GM12878 (cell line): ENCODE results near the gene KRT78. TPM values are rescaled to one million over a fixed set of nuclear protein-coding genes. Genes with fewer than 3 reads are reported as not detected.

ENCODE experiments used
- ATAC-seq: fragments of 200-7000 bp; cut with Tn5 transposase; 3 replicates; pipeline ENCODE4 v1.9.1; 2020; ENCODE audit warnings: mild to moderate bottlenecking, moderate library complexity
- BruUV-seq: library from RNA; stranded (reverse); fragments of 400-500 nt; replicated peaks from 2 replicates; lab custom pipeline; 2021; lab: Mats Ljungman, UMichigan
- CTCF ChIA-PET: fragments of 300-600 bp; sonication (Branson Sonifier 250); formaldehyde crosslinking; extraction: SDS; loops from one replicate; lab custom pipeline; 2021; ENCODE audit warnings: inconsistent platforms; lab: Yijun Ruan, JAX
- POLR2A ChIA-PET: fragments of 350-600 bp; formaldehyde crosslinking; extraction: SDS; loops from one replicate; lab custom pipeline; 2021; ENCODE audit warnings: inconsistent platforms; lab: Charles Lee
- RAD21 ChIA-PET: fragments of 300-600 bp; sonication (Branson Sonifier 250); formaldehyde crosslinking; loops from one replicate; lab custom pipeline; 2023; ENCODE audit warnings: antibody characterized with exemption; ENCODE audit not compliant: unreplicated experiment; lab: Charles Lee
- SMC1A ChIA-PET: fragments of 300-600 bp; sonication (Branson Sonifier 250); formaldehyde crosslinking; loops from one replicate; lab custom pipeline; 2023; ENCODE audit not compliant: unreplicated experiment, uncharacterized antibody; lab: Charles Lee
- DNase-seq: peaks from one replicate; pipeline ENCODE4 v3.0.0-alpha.2; 2011; ENCODE audit warnings: low read depth, low spot score
- FAIRE-seq: peaks from 3 replicates; lab custom pipeline; 2011; peaks lifted over from hg19 to GRCh38; lab: Jason Lieb, UNC
- H2AFZ ChIP-seq: 2 replicates; pipeline ENCODE4 v1.6.0; 2011; ENCODE audit warnings: low read depth, low read length, control low read depth; ENCODE audit not compliant: control insufficient read depth
- H3K27ac ChIP-seq: 2 replicates; pipeline ENCODE4 v1.5.1; 2011; ENCODE audit warnings: control low read depth; ENCODE audit not compliant: control insufficient read depth, insufficient read depth
- H3K27me3 ChIP-seq, 2 experiments: replicated peaks in 1 of 2; 2 replicates each; pipeline versions ENCODE4 v1.6.0 to v1.6.1; 2011; ENCODE audit warnings: low read length in 1 of 2; ENCODE audit not compliant: control insufficient read depth in 2 of 2, insufficient read depth in 2 of 2
- H3K36me3 ChIP-seq, 2 experiments: 2 replicates each; pipeline ENCODE4 v1.5.1; 2011; ENCODE audit warnings: low read length in 1 of 2; ENCODE audit not compliant: control insufficient read depth in 2 of 2, insufficient read depth in 2 of 2
- H3K4me1 ChIP-seq: 2 replicates; pipeline ENCODE4 v1.6.1; 2011; ENCODE audit warnings: mild to moderate bottlenecking, low read length, moderate library complexity, mixed read lengths; ENCODE audit not compliant: control insufficient read depth, insufficient read depth
- H3K4me2 ChIP-seq: 2 replicates; pipeline ENCODE4 v1.6.0; 2011; ENCODE audit warnings: control low read depth; ENCODE audit not compliant: control insufficient read depth, insufficient read depth
- H3K4me3 ChIP-seq: fragments of 200-600 bp; sonication (generic); 2 replicates; pipeline ENCODE4 v1.5.1; 2016
- H3K79me2 ChIP-seq: 2 replicates; pipeline ENCODE4 v1.6.0; 2011; ENCODE audit warnings: low read length; ENCODE audit not compliant: control insufficient read depth, insufficient read depth
- H3K9ac ChIP-seq: 2 replicates; pipeline ENCODE4 v1.8.0; 2011; ENCODE audit warnings: low read length, control low read depth, mixed read lengths; ENCODE audit not compliant: control insufficient read depth, insufficient read depth
- H3K9me3 ChIP-seq: replicated peaks from 3 replicates; pipeline ENCODE4 v1.5.1; 2011; ENCODE audit warnings: mild to moderate bottlenecking, low read length; ENCODE audit not compliant: control insufficient read depth, insufficient read depth
- H4K20me1 ChIP-seq: 2 replicates; pipeline ENCODE4 v1.6.0; 2011; ENCODE audit not compliant: control insufficient read depth, insufficient read depth
- BRCA1 ChIP-seq: IDR thresholded peaks from 2 replicates; pipeline ENCODE4 v1.6.1; 2011; ENCODE audit warnings: low read depth, low read length, improper control_type of control experiment
- CEBPB ChIP-seq, 2 experiments: fragments of 150-350 bp in 1 of 2; IDR thresholded peaks; 2 replicates each; pipeline ENCODE4 v1.6.1; 2012 to 2014; ENCODE audit warnings: low read depth in 2 of 2, low read length in 2 of 2, borderline replicate concordance in 1 of 2, inconsistent platforms in 1 of 2
- SIX5 ChIP-seq: IDR thresholded peaks from 2 replicates; pipeline ENCODE4 v1.6.1; 2011; ENCODE audit warnings: mild to moderate bottlenecking, low read depth, low read length, moderate library complexity; ENCODE audit not compliant: severe bottlenecking
- SP1 ChIP-seq: IDR thresholded peaks from one replicate; pipeline ENCODE4 v1.6.1; 2011; ENCODE audit warnings: low read depth, low read length
- WGBS: methylation state at CpG from one replicate; pipeline ENCODE4 v1.1.6; 2016; ENCODE audit warnings: low lambda C conversion rate; ENCODE audit not compliant: insufficient replicate concordance, insufficient coverage; ENCODE audit errors: missing lambda C conversion rate; 5-methylcytosine and 5-hydroxymethylcytosine counted together
- in situ Hi-C: fragments of 300-500 bp; cut with MboI; formaldehyde crosslinking; loops from 9 replicates; pipeline ENCODE4 v1.14.3; 2018; ENCODE audit warnings: mixed read lengths
- intact Hi-C: fragments of 100-400 bp; cut with micrococcal nuclease; formaldehyde crosslinking; loops from one replicate; pipeline ENCODE4 v1.14.2; 2022; ENCODE audit not compliant: unreplicated experiment
- polyA plus RNA-seq, 11 experiments: library from polyadenylated mRNA; depleted of rRNA in 4 of 11; unstranded in 6 of 11; stranded (reverse) in 5 of 11; fragments of >200 nt; fragmentation: Nextera tagmentation in 4 of 11; fragmentation: Illumina TruSeq in 1 of 11; extraction: Ambion mirVana in 4 of 11; extraction: Trizol in 1 of 11; gene quantifications; 1 replicate in 1 of 11; 2 replicates in 10 of 11; pipeline versions ENCODE4 v1.2.1 to v1.2.3, GENCODE V29; 2011 to 2016; ENCODE audit warnings: inconsistent platforms in 2 of 11, missing spikeins in 2 of 11, low read depth in 1 of 11
- total RNA-seq, 4 experiments: library from RNA; depleted of rRNA in 3 of 4; stranded (reverse); fragments of >200 nt in 3 of 4; fragmentation: Illumina TruSeq in 1 of 4; extraction: Trizol in 1 of 4; gene quantifications; 2 replicates each; pipeline versions ENCODE4 v1.2.1 to v1.2.3, GENCODE V29; 2013 to 2021
- TF ChIP-seq, protein P1 (sequence below): fragments of 450-650 bp; IDR thresholded peaks from 2 replicates; pipeline ENCODE4 v1.6.1; 2018; ENCODE audit warnings: mild to moderate bottlenecking, low read depth, moderate library complexity; ENCODE audit not compliant: partially characterized antibody
- TF ChIP-seq, protein P2 (sequence below): IDR thresholded peaks from 2 replicates; pipeline ENCODE4 v1.6.1; 2012; ENCODE audit warnings: low read length, inconsistent platforms

The KRT78 gene
- total and polyA plus RNA-seq, 10 of the 15 experiments (the other 5 are each of a cell fraction or from before 2014, with no cell fraction given) = 0.07 TPM; not detected in 9

DNA sequence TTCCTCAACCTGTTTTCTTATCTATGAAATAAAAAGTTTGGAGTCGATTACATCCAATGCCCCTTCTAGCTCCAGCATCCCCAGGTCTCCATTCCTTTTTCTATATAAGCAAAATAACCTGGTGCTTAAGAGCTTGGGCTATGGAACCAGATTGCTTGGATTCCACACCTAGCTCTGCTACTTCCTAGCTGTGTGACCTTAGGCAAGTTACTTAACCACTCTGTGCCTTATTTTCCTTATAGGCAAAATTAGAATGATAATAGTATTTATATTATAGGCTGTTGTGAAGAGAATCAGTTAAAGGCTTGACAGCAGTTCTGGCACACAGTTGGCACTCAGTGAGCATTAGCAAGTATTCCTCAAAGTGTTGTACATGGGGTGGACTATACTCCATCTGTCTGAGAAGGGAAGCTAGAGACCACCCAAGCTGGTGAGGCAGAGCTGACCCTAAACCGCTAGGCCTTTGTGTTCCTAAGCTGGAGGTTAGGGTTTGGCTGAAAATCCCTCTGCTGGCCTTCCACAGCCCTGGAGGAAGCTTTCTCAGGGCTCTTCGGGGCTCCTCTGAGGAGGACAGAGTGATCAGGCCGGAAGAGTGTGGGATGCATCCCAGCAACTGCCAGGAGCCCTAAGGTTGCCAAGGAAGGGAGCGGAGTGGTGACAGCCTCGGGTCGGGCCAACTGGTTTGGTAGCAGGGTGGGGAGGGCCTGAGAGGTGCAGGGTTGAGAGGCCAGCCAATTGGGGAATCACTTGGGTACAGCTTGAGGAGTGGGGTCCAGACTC, 28.9 kb downstream of the KRT78 start:
- intact Hi-C loops = no loop called here
- POLR2A ChIA-PET = no interaction called here
- Histone ChIP-seq H3K27ac (no peak overlapping the region), H3K27me3 (peaks cover 0 to 6% of the 10 kb centered on the region in 2 experiments; a peak in 1 of 4 replicates), H3K4me3 (no peak overlapping the region), H3K4me2 (no peak overlapping the region), H3K79me2 (no peaks in the 10 kb centered on the region), H2AFZ (no peak overlapping the region), H3K36me3 (no peaks in the 10 kb centered on the region), H4K20me1 (no peaks in the 10 kb centered on the region; the same call in 1 of the 2 replicates), H3K9ac (no peak overlapping the region), H3K4me1 (no peaks in the 10 kb centered on the region), H3K9me3 (no peaks in the 10 kb centered on the region)
- no peak for DNase-seq
- TF ChIP-seq SIX5 (no peak), BRCA1 (no peak), CEBPB (IDR thresholded peaks at IDR 0.05; ENCODE audit: borderline replicate concordance in 1 of 2, low read depth in 2 of 2, low read length in 2 of 2) (no peak), SP1 (no peak)
- TF ChIP-seq, protein P1, sequence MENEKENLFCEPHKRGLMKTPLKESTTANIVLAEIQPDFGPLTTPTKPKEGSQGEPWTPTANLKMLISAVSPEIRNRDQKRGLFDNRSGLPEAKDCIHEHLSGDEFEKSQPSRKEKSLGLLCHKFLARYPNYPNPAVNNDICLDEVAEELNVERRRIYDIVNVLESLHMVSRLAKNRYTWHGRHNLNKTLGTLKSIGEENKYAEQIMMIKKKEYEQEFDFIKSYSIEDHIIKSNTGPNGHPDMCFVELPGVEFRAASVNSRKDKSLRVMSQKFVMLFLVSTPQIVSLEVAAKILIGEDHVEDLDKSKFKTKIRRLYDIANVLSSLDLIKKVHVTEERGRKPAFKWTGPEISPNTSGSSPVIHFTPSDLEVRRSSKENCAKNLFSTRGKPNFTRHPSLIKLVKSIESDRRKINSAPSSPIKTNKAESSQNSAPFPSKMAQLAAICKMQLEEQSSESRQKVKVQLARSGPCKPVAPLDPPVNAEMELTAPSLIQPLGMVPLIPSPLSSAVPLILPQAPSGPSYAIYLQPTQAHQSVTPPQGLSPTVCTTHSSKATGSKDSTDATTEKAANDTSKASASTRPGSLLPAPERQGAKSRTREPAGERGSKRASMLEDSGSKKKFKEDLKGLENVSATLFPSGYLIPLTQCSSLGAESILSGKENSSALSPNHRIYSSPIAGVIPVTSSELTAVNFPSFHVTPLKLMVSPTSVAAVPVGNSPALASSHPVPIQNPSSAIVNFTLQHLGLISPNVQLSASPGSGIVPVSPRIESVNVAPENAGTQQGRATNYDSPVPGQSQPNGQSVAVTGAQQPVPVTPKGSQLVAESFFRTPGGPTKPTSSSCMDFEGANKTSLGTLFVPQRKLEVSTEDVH = no peak
- TF ChIP-seq, protein P2, sequence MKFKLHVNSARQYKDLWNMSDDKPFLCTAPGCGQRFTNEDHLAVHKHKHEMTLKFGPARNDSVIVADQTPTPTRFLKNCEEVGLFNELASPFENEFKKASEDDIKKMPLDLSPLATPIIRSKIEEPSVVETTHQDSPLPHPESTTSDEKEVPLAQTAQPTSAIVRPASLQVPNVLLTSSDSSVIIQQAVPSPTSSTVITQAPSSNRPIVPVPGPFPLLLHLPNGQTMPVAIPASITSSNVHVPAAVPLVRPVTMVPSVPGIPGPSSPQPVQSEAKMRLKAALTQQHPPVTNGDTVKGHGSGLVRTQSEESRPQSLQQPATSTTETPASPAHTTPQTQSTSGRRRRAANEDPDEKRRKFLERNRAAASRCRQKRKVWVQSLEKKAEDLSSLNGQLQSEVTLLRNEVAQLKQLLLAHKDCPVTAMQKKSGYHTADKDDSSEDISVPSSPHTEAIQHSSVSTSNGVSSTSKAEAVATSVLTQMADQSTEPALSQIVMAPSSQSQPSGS = no peak
- RAD21 ChIA-PET = interaction anchor here (0.6 kb wide), 1 partner anchor 1028 kb away, joined by 3 read pairs; no protein-coding TSS in a partner anchor
- no peak for FAIRE-seq
- no peak for ATAC-seq
- in situ Hi-C loops = no loop called here
- no TSS peak for BruUV-seq
- SMC1A ChIA-PET = interaction anchor here (0.7 kb wide), 1 partner anchor 13 kb away, joined by 3 read pairs; no protein-coding TSS in a partner anchor
- CTCF ChIA-PET = no interaction called here
- WGBS = 5% methylated on average over 7 of the region's 7 CpGs
